ELF-1 (cell line): ENCODE data around the gene MDFIC2.
"Not testable (repeated sequence)": the region's sequence is repeated elsewhere in the genome, so short reads cannot be mapped to it uniquely, and the experiment has no call there.

Source experiments
- DNase-seq: peaks from one replicate; pipeline ENCODE4 v3.0.0-alpha.2; 2016; ENCODE audit warnings: low read depth, low spot score

MDFIC2 gene

DNA sequence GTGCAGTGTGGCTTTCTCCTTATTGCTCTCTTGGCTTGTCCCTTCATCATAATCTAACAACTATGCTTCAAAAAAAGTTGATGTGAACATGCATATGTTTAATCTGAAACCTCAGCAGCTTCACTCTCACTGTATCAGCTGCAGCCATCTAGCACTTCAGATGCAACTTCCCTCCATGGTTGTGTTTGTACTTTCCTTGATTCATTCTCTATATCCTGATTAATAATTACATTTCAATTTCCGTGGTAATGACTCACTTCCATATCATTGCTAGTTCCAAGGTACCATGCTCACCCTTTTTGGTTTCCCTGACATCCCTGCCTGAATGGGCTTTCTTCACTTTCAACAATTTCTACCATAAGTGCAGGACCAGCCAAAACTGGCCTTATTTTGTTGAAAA is 51.2 kb downstream of the MDFIC2 start:
- DNase-seq = no peak

- no peak for DNase-seq
These were observed 55.9 kb downstream of the MDFIC2 start for GRCh38 chr3:70256566-70256965.

- DNase-seq = no peak
These were observed 61.9 kb downstream of the MDFIC2 start for GRCh38 chr3:70250492-70250891.

DNA sequence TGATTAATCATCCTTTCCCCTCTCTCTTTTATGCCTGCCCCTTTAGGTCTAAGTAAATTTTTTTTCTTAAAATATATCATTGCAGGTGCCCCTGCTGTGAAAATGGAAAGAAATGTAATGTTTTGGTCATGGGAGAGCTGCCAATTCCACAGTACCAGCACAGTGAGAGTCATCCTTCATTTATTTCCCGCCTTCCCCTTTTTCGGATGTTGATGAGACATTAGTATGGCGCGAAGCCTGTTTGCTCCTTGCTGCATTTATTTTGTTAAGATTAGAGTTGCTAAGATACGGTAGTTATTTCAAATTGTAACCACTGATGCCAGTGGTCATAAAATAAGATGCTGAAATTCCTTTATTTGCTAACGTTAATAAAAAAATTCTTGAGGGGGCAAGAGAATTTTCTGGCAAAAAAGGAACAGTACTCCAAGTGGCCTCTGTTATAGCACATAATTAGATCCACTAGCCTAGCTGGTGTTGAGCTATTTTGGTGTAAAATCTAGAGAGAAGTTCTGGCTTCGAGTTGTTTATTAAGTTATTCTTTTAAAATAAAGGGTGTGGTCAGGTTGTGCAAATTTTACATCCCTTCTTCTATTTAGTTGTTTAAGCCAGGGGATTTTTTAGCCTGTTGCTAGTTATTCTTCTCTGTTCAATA is 62.8 kb downstream of the MDFIC2 start:
- no peak for DNase-seq

- no peak for DNase-seq
These were observed 63.6 kb downstream of the MDFIC2 start for GRCh38 chr3:70248856-70249255.

DNA sequence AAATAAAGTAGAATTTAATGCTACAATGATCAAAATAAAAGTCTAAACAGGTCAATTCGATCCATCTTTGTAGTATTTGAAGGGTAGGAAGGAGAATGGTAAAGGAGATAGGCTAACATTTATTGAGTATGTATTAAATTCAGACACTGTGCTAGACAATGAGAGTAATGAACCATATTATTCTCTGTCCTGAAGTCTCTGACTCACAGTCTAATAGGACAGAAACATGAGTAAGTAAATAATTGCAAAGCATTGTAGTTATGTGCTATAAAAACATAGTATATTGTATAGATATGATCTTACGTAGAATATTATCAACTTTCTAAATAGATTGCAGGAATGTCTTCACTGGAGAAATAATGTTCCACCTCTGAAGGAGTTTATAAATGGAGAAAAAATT is 64.5 kb downstream of the MDFIC2 start:
- DNase-seq = no peak

- DNase-seq = no peak
These were observed 66.5 kb downstream of the MDFIC2 start for GRCh38 chr3:70245746-70246525.

DNA sequence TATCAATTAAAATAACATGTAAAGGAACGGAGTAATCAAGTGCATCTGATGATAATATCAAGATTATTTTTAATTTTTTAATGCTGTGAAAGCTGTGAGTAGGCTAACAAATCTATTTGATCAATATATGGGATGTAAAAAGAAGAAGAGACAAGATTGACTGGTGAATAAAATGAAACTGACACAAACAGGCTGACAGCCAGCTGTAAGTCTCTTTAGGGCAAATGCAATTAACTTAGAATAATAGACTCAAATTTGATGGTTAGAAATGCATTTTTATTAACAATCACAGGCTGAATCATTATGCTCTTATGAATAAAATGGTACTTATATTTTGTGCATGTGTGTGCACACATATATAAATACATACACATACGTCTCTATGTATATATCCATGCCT is 68.0 kb downstream of the MDFIC2 start:
- DNase-seq = no peak

- no peak for DNase-seq
These were observed 70.0 kb downstream of the MDFIC2 start for GRCh38 chr3:70242297-70242882.

DNA sequence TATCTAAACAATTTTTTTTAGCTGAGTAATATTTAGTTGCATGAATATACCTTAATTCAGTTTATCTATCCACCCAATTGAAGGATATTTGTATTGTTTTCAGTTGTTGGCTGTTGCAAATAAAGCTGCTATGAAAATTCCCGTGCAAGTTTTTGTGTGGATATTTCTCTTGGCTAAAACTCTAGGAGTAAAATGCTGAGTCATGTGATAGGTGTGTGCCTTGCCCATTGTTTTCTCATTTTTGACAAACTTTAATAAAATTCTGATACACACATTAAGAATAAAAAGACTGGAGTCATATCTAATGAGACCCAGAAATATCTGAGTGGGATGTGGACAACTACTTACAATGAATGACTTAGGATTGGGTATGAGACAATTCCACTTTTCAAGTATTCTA is 78.6 kb downstream of the MDFIC2 start:
- DNase-seq = no peak

DNA sequence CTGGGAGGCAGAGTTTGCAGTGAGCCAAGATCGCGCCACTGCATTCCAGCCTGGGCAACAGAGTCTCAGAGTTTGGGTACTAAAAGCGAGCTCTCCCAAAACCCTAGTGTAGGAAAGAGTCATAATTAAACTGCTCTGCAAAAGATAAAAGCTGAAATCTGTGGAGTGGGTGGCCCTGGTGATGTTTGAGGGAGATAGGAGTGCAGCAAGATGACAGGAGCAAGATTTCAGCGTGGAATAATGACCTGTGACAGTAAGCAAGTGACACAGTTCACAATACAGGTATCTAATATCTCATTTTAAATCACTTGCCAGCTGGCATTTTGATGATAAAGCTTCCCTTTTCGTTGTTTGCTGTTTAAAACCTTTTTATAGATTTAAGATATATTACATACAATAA is 79.3 kb downstream of the MDFIC2 start:
- DNase-seq = no peak

GRCh38 chr3:70231266-70231701 is 81.2 kb downstream of the MDFIC2 start:
- DNase-seq = no peak

GRCh38 chr3:70227437-70227836 is 85.0 kb downstream of the MDFIC2 start:
- no peak for DNase-seq

DNA sequence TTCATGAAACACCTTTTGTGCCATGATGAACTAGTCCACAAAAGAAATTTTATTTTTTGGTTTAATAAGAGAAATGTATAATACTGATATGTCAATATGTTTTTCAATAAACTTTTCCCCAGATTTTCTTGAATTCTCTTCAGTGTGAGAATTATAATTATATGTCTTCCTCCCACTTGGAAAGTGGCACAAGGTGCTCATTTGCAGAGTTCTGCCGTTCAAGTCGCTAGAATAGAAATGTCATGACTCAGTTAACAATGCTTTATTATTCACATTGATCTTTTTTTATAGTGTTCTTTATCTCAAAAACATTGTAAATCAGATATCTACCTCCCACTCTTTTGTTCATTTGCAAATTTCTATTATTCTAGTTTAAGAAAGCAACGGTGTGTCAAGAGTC is 87.3 kb downstream of the MDFIC2 start:
- no peak for DNase-seq

DNA sequence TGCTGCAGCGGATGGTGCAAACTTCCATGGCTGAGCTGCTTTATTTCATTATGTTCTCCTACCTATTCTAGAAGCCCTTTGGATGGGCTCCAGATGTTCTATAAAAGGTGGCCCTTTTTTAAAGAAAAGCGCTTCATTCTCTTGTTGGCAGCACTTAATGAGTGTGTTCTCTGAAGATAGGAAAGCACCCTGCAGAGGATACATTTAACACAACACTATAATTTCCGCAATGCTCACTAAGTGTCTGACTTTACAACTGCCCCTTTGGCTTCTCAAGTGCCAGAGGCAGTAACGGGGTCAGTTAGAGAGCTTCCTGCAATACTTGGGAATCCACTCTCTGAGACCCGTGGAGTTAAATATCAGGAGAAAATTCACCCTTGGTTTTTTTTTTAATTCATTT is 88.1 kb downstream of the MDFIC2 start:
- DNase-seq = no peak

- DNase-seq = no peak
These were observed 94.0 kb downstream of the MDFIC2 start for GRCh38 chr3:70218471-70218870.

- DNase-seq = not testable (repeated sequence)
These were observed 101.2 kb downstream of the MDFIC2 start for GRCh38 chr3:70211274-70211673.

- no peak for DNase-seq
These were observed 110.5 kb downstream of the MDFIC2 start for GRCh38 chr3:70201975-70202374.

DNA sequence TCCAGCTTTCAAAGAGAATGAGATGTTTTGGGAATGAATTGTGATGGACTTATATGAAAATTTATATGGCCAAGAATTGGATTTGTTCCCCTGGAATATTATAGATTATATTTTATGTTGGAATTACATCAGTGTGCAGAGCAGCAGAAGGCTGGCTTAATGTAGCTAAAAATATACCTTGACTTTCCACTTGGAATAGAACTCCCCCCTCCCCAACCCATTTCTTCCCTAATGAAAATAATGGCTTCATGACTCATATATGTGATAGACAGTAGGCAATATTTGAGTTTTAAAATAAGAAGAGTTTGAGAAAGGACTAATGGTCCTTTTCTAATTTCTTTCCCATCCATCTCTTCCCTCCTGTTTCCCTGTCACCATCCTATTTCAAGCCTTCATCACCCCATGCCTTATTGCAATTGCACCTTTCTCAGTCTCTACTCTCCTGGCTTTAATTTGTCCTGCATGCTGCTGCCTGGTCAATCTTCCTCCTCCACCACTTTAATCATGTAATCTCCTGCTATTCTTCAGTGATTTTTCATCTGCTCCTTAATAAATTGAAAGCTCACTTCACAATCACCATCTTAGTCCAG is 122.5 kb downstream of the MDFIC2 start:
- no peak for DNase-seq

GRCh38 chr3:70186221-70186620 is 126.2 kb downstream of the MDFIC2 start:
- no peak for DNase-seq

- no peak for DNase-seq
These were observed 126.8 kb downstream of the MDFIC2 start for GRCh38 chr3:70185661-70186060.

DNA sequence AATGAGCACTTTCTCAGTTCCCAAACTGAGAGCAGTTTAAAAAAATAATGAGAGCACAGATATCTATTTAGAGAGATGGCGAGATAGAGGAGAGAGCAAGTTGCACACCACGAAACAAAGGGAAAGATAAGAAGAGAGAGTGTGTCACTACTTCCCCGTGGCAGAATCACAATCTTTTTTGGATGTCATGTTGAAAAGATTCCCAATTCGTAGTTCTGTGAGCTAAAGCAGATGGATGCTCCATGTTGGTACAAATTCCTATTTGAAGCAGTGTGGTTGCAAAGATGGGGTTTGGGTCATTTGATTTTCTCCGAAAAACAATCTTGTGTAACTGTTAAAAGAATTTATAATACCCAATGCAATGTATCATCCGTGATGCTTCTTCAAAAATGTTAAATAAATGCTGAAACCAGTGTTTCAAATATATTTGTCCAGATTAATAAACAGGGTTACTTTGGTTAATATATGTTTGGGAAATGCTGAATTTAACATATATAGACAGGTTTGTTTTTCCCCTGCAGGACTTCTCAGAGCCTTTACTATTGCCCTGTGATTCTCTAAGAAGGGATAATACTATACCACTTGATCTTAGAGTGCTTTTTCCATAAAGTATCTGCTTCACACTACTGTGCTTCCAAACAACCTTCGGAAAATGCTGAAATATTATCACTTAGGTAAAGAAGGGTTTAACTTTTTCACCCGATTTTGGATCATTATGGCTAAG is 128.5 kb downstream of the MDFIC2 start:
- no peak for DNase-seq
